Neural cell (in vitro differentiated cells): Measurements from ENCODE around the gene CYP46A1. TPM values are rescaled to one million over a fixed set of nuclear protein-coding genes. Genes with fewer than 3 reads are reported as not detected.

ENCODE experiments used
- H2AFZ ChIP-seq: fragments of 200-600, 300-800 bp; sonication (generic), shearing (Covaris generic); 2 replicates; pipeline ENCODE4 v1.6.0; 2014; ENCODE audit warnings: low read depth, mild to moderate bottlenecking, antibody characterized with exemption, low read length, moderate library complexity
- H3F3A ChIP-seq: fragments of 200-600 bp; shearing (Covaris generic); 2 replicates; pipeline ENCODE4 v1.6.1; 2016; ENCODE audit warnings: mild to moderate bottlenecking, moderate library complexity, mixed read lengths, antibody characterized with exemption, low read length; ENCODE audit not compliant: insufficient read depth, poor library complexity, severe bottlenecking
- H3K27ac ChIP-seq: fragments of 200-600, 300-800 bp; sonication (generic), shearing (Covaris generic); 2 replicates; pipeline ENCODE4 v1.5.1; 2014; ENCODE audit warnings: mild to moderate bottlenecking, low read length, moderate library complexity
- H3K27me3 ChIP-seq: fragments of 300-800, 200-600 bp; sonication (generic), shearing (Covaris generic); 2 replicates; pipeline ENCODE4 v1.6.0; 2014; ENCODE audit warnings: mild to moderate bottlenecking, low read depth, low read length, moderate library complexity; ENCODE audit not compliant: insufficient read depth
- H3K36me3 ChIP-seq: fragments of 300-800, 200-600 bp; sonication (generic), shearing (Covaris generic); 2 replicates; pipeline ENCODE4 v1.5.1; 2014; ENCODE audit warnings: mild to moderate bottlenecking, antibody characterized with exemption, low read length, moderate library complexity; ENCODE audit not compliant: insufficient read depth
- H3K4me2 ChIP-seq: fragments of 300-800, 200-600 bp; sonication (generic), shearing (Covaris generic); 2 replicates; pipeline ENCODE4 v1.6.0; 2014; ENCODE audit warnings: mild to moderate bottlenecking, low read length
- H3K4me3 ChIP-seq: fragments of 300-800, 200-600 bp; sonication (generic), shearing (Covaris generic); 2 replicates; pipeline ENCODE4 v1.5.1; 2014; ENCODE audit warnings: mild to moderate bottlenecking, low read length, moderate library complexity
- H3K79me2 ChIP-seq: fragments of 200-600 bp; shearing (Covaris generic); replicated peaks from 2 replicates; pipeline ENCODE4 v1.6.0; 2014; ENCODE audit warnings: mild to moderate bottlenecking, low read length, moderate library complexity; ENCODE audit not compliant: insufficient read depth
- H3K9ac ChIP-seq: fragments of 300-800, 200-600 bp; sonication (generic), shearing (Covaris generic); 2 replicates; pipeline ENCODE4 v1.6.1; 2016; ENCODE audit warnings: mild to moderate bottlenecking, low read length, mixed read lengths
- H3K9me2 ChIP-seq: fragments of 200-600 bp; shearing (Covaris generic); 2 replicates; pipeline ENCODE4 v1.6.1; 2016; ENCODE audit warnings: mild to moderate bottlenecking, low read length, mixed read lengths; ENCODE audit not compliant: insufficient read depth
- H3K9me3 ChIP-seq: fragments of 200-600, 300-800 bp; sonication (generic), shearing (Covaris generic); 2 replicates; pipeline ENCODE4 v1.6.1; 2016; ENCODE audit warnings: mild to moderate bottlenecking, mixed run types, low read length, moderate library complexity, mixed read lengths
- H4K20me1 ChIP-seq: fragments of 200-600 bp; shearing (Covaris generic); 2 replicates; pipeline ENCODE4 v1.6.1; 2016; ENCODE audit warnings: mild to moderate bottlenecking, mixed run types; ENCODE audit not compliant: insufficient read depth
- CTCF ChIP-seq: fragments of 450-650 bp; IDR thresholded peaks from 2 replicates; pipeline ENCODE4 v1.5.1; 2014; ENCODE audit warnings: antibody characterized with exemption, mild to moderate bottlenecking, moderate library complexity; ENCODE audit not compliant: poor library complexity, severe bottlenecking
- EP300 ChIP-seq: fragments of 450-650 bp; conservative IDR thresholded peaks from 2 replicates; pipeline ENCODE4 v1.6.1; 2014; ENCODE audit warnings: antibody characterized with exemption, mild to moderate bottlenecking, moderate library complexity; ENCODE audit not compliant: poor library complexity, severe bottlenecking
- EZH2 ChIP-seq: fragments of 200-600, 300-800 bp; shearing (Covaris generic), sonication (generic); IDR thresholded peaks from 2 replicates; pipeline ENCODE4 v1.6.1; 2014; ENCODE audit warnings: antibody characterized with exemption, low read length, borderline replicate concordance, mild to moderate bottlenecking; ENCODE audit not compliant: insufficient read depth, poor library complexity, severe bottlenecking
- MXI1 ChIP-seq: fragments of 450-650 bp; conservative IDR thresholded peaks from 2 replicates; pipeline ENCODE4 v1.6.1; 2014; ENCODE audit warnings: antibody characterized with exemption, mild to moderate bottlenecking; ENCODE audit not compliant: poor library complexity, severe bottlenecking
- POLR2AphosphoS5 ChIP-seq: IDR thresholded peaks from 2 replicates; pipeline ENCODE4 v1.6.1; 2012
- RAD21 ChIP-seq: fragments of 450-650 bp; conservative IDR thresholded peaks from 2 replicates; pipeline ENCODE4 v1.6.1; 2014; ENCODE audit warnings: antibody characterized with exemption, mild to moderate bottlenecking, moderate library complexity
- REST ChIP-seq: IDR thresholded peaks from 2 replicates; pipeline ENCODE4 v1.6.1; 2012; ENCODE audit warnings: borderline replicate concordance
- SMC3 ChIP-seq: fragments of 450-650 bp; conservative IDR thresholded peaks from 2 replicates; pipeline ENCODE4 v1.6.1; 2014; ENCODE audit warnings: antibody characterized with exemption, mild to moderate bottlenecking, moderate library complexity; ENCODE audit not compliant: poor library complexity
- TAF1 ChIP-seq: IDR thresholded peaks from 2 replicates; pipeline ENCODE4 v1.6.1; 2012; ENCODE audit warnings: low read depth
- polyA minus RNA-seq: library from RNA; depleted of rRNA, polyadenylated mRNA; stranded (reverse); fragments of >200 nt; gene quantifications from 2 replicates; pipeline ENCODE4 v1.2.3, GENCODE V29; 2014
- polyA plus RNA-seq: library from polyadenylated mRNA; depleted of rRNA; stranded (reverse); fragments of >200 nt; gene quantifications from 2 replicates; pipeline ENCODE4 v1.2.3, GENCODE V29; 2014

CYP46A1 gene
- polyA plus RNA-seq (5.4 and 15.1 TPM in 2 replicates), polyA minus RNA-seq (6.0 and 7.5 TPM in 2 replicates)

DNA sequence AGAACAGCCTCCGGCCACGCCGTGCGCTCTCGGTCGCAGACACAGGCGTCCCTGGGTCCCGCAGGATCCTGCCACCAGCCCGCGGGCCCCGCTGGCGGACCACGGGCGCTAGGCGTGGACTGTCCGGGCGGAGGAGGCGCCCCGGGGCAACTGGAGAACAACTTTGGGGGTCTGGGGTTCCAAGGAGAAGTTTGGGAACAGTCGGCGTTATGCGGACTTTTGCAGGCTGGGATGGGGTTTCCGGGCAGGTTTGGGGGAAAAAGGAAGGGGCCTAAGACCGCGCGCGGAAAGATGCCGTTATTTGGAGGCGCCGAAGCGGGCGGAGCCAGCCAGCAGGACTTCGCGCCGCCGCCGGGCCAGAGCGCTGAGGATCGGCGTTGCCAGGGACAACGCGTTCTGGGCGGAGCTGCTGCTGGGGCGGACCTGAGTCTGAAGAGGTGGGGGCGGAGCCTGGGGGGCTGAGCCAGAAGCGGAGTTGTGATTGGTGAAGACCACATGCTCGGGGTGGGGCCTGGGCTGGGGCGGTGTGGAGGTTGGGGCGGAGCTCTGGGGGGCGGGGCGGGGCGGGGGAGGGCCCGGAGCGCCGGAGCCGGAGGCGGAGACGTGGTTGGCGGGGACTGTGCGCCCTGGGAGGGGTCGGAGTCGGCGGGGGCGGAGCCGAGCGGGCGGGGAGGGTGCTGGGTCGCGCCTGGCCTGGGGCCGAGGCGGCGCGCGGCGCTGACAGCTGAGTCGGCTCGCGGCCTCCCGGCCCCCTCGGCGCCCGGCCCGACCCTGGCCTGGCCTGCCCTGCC is at the start of gene CYP46A1:
Gene CYP46A1, plus strand, starts transcription at position 680 of the 791 bp plus-strand sequence. CDS start 120 bp downstream, outside the sequence.
- no peaks in the 10 kb centered on the region for H3K36me3 ChIP-seq
- H4K20me1 ChIP-seq, result no peaks in the 10 kb centered on the region
- H3K9me2 ChIP-seq, result no peaks in the 10 kb centered on the region
- H3K4me2 ChIP-seq, result peak within 1 kb of the TSS; percentile 100
- no peak within 1 kb of the TSS for H3K27ac ChIP-seq
- H3F3A ChIP-seq, result no peaks in the 10 kb centered on the region
- H3K4me3 ChIP-seq, result peak within 1 kb of the TSS; percentile 91
- H3K9ac ChIP-seq, result peak within 1 kb of the TSS; percentile 79
- H2AFZ ChIP-seq, result peak within 1 kb of the TSS; percentile 89
- TF ChIP-seq POLR2AphosphoS5, result peak; percentile 36
- no peak for TF ChIP-seq EZH2
- peak; percentile 36 for TF ChIP-seq REST
- no peak for TF ChIP-seq SMC3
- peak; percentile 45 for TF ChIP-seq TAF1
- TF ChIP-seq MXI1, result peak; percentile 72
- no peak for TF ChIP-seq RAD21
- TF ChIP-seq CTCF, result no peak
- peak; percentile 35 for TF ChIP-seq EP300
- no peaks in the 10 kb centered on the region for H3K27me3 ChIP-seq
- no peaks in the 10 kb centered on the region for H3K79me2 ChIP-seq
- no peaks in the 10 kb centered on the region for H3K9me3 ChIP-seq

DNA sequence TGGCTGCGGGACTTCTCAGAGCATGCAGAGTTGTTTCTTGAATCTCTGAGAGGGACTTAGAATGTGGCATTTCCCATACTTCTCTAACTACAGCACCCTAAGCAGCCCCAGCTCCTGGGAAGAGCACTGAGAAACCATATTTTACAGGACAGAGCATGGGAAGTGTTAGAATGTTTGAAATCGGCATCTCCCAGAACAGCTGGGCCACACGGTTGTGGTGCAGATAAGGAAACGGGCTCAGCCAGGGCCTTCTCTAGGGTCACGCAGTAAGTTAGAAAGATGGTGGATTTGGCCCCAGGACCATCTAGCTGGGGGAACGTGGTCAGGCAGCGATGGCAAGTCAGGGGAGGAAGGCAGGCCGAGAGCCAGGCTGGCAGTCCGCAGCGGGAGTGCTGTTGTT is 49.7 kb upstream of the CYP46A1 start:
- Histone ChIP-seq H3K9ac (no peak overlapping the region), H4K20me1 (no peaks in the 10 kb centered on the region), H3K27ac (no peak overlapping the region), H3K27me3 (no peaks in the 10 kb centered on the region), H3K36me3 (no peaks in the 10 kb centered on the region), H3K4me3 (no peak overlapping the region), H3K4me2 (no peak overlapping the region), H2AFZ (no peak overlapping the region), H3K9me2 (no peaks in the 10 kb centered on the region), H3F3A (no peaks in the 10 kb centered on the region), H3K9me3 (no peaks in the 10 kb centered on the region), H3K79me2 (no peaks in the 10 kb centered on the region)
- no peak for TF ChIP-seq EZH2
- TF ChIP-seq POLR2AphosphoS5, result no peak
- no peak for TF ChIP-seq TAF1
- no peak for TF ChIP-seq SMC3
